Measurements from ENCODE around the gene CNOT2. TPM values are rescaled to one million over a fixed set of nuclear protein-coding genes. Genes with fewer than 3 reads are reported as not detected.

The CNOT2 gene
- total RNA-seq, 1 experiment from 2014 or later = 82.9 TPM

DNA sequence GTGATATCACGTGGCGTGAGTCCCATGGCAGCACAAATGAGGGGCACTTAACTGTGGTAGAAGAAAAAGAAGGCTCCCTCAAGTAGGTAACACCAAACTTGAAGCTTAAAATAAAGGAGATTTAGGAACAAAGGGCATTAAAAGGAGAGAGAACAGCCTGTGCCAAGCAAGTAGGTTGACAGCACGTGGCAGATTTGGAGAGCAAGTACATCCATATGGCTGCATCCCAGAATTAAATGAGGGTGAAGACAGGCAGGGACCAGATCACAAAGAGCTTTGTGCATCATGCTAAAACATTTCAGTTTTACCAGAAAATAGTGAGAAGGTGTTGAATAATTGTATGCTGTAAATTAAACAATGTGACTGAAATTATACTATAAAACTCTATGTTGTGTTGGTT is 155.6 kb downstream of the CNOT2 start:
- no CpG with 5 or more reads among the region's 3 CpGs for WGBS (ENCODE audit: extremely low coverage, insufficient read length, low lambda C conversion rate)
- no peak overlapping the region for H4K91ac ChIP-seq (ENCODE audit: insufficient read length, low read depth, low read length)
- H3K4me1 ChIP-seq (ENCODE audit: insufficient read depth, low read length) = no peaks in the 10 kb centered on the region
- no peak overlapping the region for H4K8ac ChIP-seq (replicated peaks; ENCODE audit: insufficient read length, low read depth, low read length)
- Mint-ChIP-seq H3K36me3 (ENCODE audit: insufficient read depth in 1 of 3, low read depth in 3 of 3) (peaks cover 10 to 23% (median 19%) of the 10 kb centered on the region in 3 experiments), H3K27ac (peak overlapping the region in 1 of 3 experiments; percentile 74; a peak in 2 of 7 replicates), H3K4me1 (peaks cover 0 to 2% of the 10 kb centered on the region in 2 experiments; a peak in 2 of 4 replicates), H3K27me3 (ENCODE audit: low read depth) (no peaks in the 10 kb centered on the region), H3K4me3 (no peak overlapping the region), H3K9me3 (no peaks in the 10 kb centered on the region)
- no peak overlapping the region for H2BK120ac ChIP-seq (ENCODE audit: low read depth, low read length, poor library complexity, severe bottlenecking)
- H2AK5ac ChIP-seq (ENCODE audit: insufficient read length, low read length) = no peak overlapping the region
- TF ChIP-seq, protein P1, sequence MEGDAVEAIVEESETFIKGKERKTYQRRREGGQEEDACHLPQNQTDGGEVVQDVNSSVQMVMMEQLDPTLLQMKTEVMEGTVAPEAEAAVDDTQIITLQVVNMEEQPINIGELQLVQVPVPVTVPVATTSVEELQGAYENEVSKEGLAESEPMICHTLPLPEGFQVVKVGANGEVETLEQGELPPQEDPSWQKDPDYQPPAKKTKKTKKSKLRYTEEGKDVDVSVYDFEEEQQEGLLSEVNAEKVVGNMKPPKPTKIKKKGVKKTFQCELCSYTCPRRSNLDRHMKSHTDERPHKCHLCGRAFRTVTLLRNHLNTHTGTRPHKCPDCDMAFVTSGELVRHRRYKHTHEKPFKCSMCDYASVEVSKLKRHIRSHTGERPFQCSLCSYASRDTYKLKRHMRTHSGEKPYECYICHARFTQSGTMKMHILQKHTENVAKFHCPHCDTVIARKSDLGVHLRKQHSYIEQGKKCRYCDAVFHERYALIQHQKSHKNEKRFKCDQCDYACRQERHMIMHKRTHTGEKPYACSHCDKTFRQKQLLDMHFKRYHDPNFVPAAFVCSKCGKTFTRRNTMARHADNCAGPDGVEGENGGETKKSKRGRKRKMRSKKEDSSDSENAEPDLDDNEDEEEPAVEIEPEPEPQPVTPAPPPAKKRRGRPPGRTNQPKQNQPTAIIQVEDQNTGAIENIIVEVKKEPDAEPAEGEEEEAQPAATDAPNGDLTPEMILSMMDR (conservative IDR thresholded peaks at IDR 0.05) = no peak
- no peak overlapping the region for H3K4me2 ChIP-seq (ENCODE audit: insufficient read depth, insufficient read length, low read length)
- no peaks in the 10 kb centered on the region for H3K23me2 ChIP-seq (ENCODE audit: insufficient read length, low read depth, low read length, poor library complexity, severe bottlenecking)
- no peaks in the 10 kb centered on the region for H4K20me1 ChIP-seq (ENCODE audit: control insufficient read depth, insufficient read depth, insufficient read length)
- H3K27me3 ChIP-seq (ENCODE audit: insufficient read depth, low read length) = no peaks in the 10 kb centered on the region
- no peak overlapping the region for H2BK12ac ChIP-seq (ENCODE audit: insufficient read length, low read depth, low read length)
- no peaks in the 10 kb centered on the region for H3K79me2 ChIP-seq (ENCODE audit: insufficient read depth, low read length)
- H3K27ac ChIP-seq (ENCODE audit: insufficient read length, low read depth, low read length) = no peak overlapping the region
- peaks cover 2% of the 10 kb centered on the region for H3K79me1 ChIP-seq (ENCODE audit: insufficient read depth, low read depth, low read length, poor library complexity, severe bottlenecking)
- H2BK5ac ChIP-seq (ENCODE audit: insufficient read length, low read length) = no peak overlapping the region
- no peak overlapping the region for H3K56ac ChIP-seq (ENCODE audit: insufficient read length, low read depth, low read length)
- no peak overlapping the region for H3K14ac ChIP-seq (ENCODE audit: insufficient read depth, low read length)
- H2BK20ac ChIP-seq (ENCODE audit: low read depth, low read length, poor library complexity, severe bottlenecking) = no peak overlapping the region
- no peak overlapping the region for H3K23ac ChIP-seq (ENCODE audit: insufficient read length, low read depth, low read length)
- no peak overlapping the region for H3K9ac ChIP-seq (ENCODE audit: extremely low read depth, insufficient read length, low read length)
- DNase-seq = no peak
- H3K4ac ChIP-seq (ENCODE audit: low read depth, low read length) = no peak overlapping the region
- H3K18ac ChIP-seq (ENCODE audit: insufficient read length, low read depth, low read length) = no peak overlapping the region
- H2AFZ ChIP-seq (ENCODE audit: low read length) = no peak overlapping the region
- H2BK15ac ChIP-seq (ENCODE audit: low read depth, low read length) = no peak overlapping the region
- no peak overlapping the region for H4K5ac ChIP-seq (ENCODE audit: insufficient read length, low read depth, low read length)
- no peak overlapping the region for H3T11ph ChIP-seq (ENCODE audit: low read length)
- H3K9me3 ChIP-seq (ENCODE audit: control insufficient read depth, low read depth, low read length) = no peaks in the 10 kb centered on the region

Data from H9 (cell line).